ENCODE data around the gene COPZ1. TPM values are rescaled to one million over a fixed set of nuclear protein-coding genes. Genes with fewer than 3 reads are reported as not detected.
A peak's percentile ranks its signal among the peaks of the same experiment; 100 is the strongest.

Gene COPZ1
- total RNA-seq, 8 experiments from 2014 or later, result 117 to 152 (median 133) TPM

DNA sequence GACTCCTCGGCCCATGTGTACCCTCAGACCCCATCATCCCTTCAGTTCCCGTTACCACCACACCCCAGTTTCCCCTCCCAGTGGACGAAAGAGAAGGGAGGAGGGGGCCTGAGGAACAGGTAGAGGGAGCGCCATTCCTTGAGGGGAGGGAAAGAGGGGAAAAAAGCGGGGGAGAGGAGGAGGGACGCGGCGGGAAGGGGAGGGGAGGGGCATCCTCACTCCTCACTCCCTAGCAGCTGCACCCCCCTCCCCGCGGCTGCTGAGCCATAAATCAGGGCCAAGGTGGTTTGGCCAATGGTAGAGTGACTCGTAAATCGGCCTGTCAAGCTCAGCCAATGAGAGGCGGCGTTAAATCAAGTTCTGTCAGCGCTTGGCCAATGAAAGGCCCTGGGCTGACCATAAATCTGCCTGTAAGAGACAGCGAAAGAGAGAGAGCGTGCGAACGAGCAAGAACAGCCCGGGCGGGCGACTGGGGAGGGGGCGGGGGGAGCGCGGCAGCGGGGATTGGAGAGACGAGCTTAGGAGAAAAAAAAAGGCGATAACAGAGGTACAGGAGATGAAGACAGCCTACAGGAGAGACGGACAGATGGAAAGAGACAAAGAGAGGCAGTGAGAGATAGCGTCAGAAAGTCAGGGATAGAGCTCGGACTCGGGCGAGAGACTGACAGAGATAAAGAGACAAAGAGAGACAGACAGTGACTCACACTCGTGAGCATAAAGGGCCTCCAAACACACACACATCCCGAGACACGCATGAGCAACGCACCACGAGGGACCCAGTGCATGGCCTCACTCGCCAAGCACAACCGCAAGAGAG lies 34.2 kb downstream of the COPZ1 start:
- Histone ChIP-seq H3K4me1 (replicated peaks in 1 of 2) (peaks cover 62 to 64% of the 10 kb centered on the region in 2 donors), H3K27ac (peak overlapping the region; percentile 93 to 94)
- ATAC-seq (replicated peaks in 6 of 8), result peak; percentile 84 to 94 (median 86)

DNA sequence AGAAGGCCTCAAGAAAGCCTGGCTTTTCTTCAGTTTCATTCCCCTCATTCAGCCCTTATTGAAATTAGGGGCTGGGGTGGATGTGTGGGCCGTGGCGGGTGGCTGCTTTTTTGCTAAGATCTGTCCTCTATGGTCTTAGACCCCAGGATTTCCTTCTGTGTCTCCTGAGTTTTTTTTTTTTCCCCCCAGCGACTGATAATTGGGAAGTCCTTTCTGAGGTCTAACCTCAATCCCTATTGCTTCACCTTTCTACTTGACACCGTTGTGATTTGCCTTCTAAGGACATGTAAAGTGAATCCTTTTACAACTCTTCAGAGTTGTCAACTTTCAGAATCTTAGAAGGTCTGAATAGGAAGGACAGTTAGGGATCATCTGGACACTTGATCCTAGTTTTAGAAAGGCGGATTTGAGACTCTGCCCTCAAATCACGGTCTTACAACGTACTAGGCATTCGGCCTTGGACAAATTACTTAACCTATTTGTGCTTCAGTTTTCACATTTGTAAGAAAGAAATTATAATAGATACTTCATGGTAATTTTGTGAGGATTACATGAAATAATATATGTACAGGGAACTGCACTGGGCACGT lies 34.9 kb downstream of the COPZ1 start:
- Histone ChIP-seq H3K4me1 (replicated peaks in 1 of 2) (peaks cover 57% of the 10 kb centered on the region in 2 donors), H3K27ac (peak overlapping the region; percentile 93 to 94), H3K4me3 (peak overlapping the region; percentile 13 to 29 (median 24))
- WGBS, 10 experiments, result 27 to 84% (median 60%) methylated on average over 3 to 8 of the region's 9 CpGs; no CpG with 5 or more reads in 1 of the 10 experiments
- in situ Hi-C loops (cut with MboI; ENCODE audit: low pct_unique_long_range_greater_than_20kb in 2 of 9, low sequenced_read_pairs in 9 of 9, unreplicated experiment in 9 of 9), result loop anchor here in 6 of 9 experiments (10.0 to 25.0 kb wide), 6 partner anchors 98 to 348 kb away; partner anchors contain the start of genes HOXC8 (in 2 of the 6), HOXC9 (in 2 of the 6), HOXC5 (in 1 of the 6) and HOXC6 (in 1 of the 6)
- ATAC-seq (replicated peaks in 6 of 8), result no peak

More for the DNA sequence above, 34.2 kb downstream of the COPZ1 start:
- WGBS, 10 experiments, result 0 to 6% (median 0%) methylated on average over 1 to 10 of the region's 40 CpGs; no CpG with 5 or more reads in 3 of the 10 experiments
- peak overlapping the region; percentile 22 to 40 (median 32) for H3K4me3 ChIP-seq
- in situ Hi-C loops (cut with MboI; ENCODE audit: low pct_unique_long_range_greater_than_20kb in 2 of 9, low sequenced_read_pairs in 9 of 9, unreplicated experiment in 9 of 9), result loop anchor here in 4 of 9 experiments (10.0 to 25.0 kb wide), 5 partner anchors 97 to 347 kb away; partner anchors contain the start of genes HOXC8 (in 2 of the 4), HOXC9 (in 2 of the 4), HOXC5 (in 1 of the 4) and HOXC6 (in 1 of the 4)

DNA sequence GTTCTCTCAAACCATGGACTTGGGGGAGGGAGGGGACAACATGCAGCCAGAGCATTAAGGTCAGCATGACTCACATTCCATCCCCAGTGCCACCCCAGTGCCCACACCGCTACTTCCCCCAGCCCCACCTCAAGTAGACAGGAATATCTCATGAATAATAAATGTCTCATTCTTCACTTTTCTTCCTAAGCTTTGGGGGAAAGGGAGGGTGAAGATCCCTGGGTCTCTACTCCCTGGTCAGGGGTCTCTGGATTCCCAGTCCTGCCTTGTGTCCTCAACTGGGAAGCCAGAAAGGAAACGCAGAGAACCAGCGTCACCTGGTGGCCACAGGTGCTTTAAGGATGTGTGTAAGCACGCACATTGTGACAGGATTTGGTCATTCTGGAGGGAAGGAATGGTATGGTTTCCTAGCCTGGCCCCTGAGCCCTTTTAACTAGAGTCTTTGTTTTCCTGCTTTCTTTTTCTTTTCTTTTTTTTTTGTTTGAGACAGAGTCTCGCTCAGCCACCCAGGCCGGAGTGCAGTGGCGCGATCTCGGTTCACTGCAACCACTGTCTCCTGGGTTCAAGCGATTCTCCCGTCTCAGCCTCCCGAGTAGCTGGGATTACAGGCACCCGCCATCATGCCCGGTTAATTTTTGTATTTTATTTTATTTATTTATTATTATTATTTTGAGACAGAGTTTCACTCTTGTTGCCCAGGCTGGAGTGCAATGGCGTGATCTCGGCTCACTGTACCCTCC lies 36.0 kb downstream of the COPZ1 start:
- Histone ChIP-seq H3K4me3 (no peak overlapping the region), H3K27ac (peak overlapping the region; percentile 93 to 94), H3K4me1 (replicated peaks in 1 of 2) (peaks cover 46 to 47% of the 10 kb centered on the region in 2 donors)
- in situ Hi-C loops (cut with MboI; ENCODE audit: low pct_unique_long_range_greater_than_20kb in 2 of 9, low sequenced_read_pairs in 9 of 9, unreplicated experiment in 9 of 9), result loop anchor here in 6 of 9 experiments (10.0 to 25.0 kb wide), 5 partner anchors 99 to 349 kb away; partner anchors contain the start of genes HOXC8 (in 2 of the 6), HOXC9 (in 2 of the 6), HOXC5 (in 1 of the 6) and HOXC6 (in 1 of the 6)
- peak; percentile 2 to 39 (median 14) for ATAC-seq (replicated peaks in 6 of 8)
- WGBS, 10 experiments, result 0 to 87% (median 65%) methylated on average over 1 to 14 of the region's 16 CpGs; no CpG with 5 or more reads in 1 of the 10 experiments

DNA sequence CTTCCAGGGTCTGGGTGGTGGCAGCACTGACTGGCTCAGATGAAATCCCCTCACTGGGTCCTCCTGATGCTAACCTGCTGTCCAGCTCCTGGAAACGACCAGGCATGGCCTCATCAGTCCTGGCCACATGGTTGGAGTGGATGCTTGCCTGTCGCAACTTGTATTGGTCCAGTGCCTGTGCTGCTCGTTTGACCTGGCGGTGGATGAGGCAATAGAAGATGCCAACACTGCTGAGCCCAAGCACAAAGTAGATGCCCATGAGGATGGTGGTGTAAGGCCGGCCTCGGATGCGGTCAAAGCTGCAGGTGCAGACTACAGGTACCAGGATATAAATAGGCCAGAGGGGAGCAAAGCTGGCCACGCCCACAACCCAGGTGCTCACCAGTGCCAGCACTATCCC lies 38.1 kb downstream of the COPZ1 start:
- no peak overlapping the region for H3K27ac ChIP-seq
- H3K4me3 ChIP-seq, result no peak overlapping the region
- ATAC-seq (replicated peaks in 6 of 8), result no peak
- in situ Hi-C loops (cut with MboI; ENCODE audit: low pct_unique_long_range_greater_than_20kb in 2 of 9, low sequenced_read_pairs in 9 of 9, unreplicated experiment in 9 of 9), result loop anchor here in 6 of 9 experiments (10.0 to 25.0 kb wide), 5 partner anchors 101 to 351 kb away; partner anchors contain the start of genes HOXC8 (in 2 of the 6), HOXC9 (in 2 of the 6), HOXC5 (in 1 of the 6) and HOXC6 (in 1 of the 6)
- peaks cover 25% of the 10 kb centered on the region in 2 donors for H3K4me1 ChIP-seq (replicated peaks in 1 of 2)
- 66 to 100% (median 79%) methylated on average over 1 to 3 of the region's 8 CpGs; no CpG with 5 or more reads in 6 of the 10 experiments for WGBS, 10 experiments

DNA sequence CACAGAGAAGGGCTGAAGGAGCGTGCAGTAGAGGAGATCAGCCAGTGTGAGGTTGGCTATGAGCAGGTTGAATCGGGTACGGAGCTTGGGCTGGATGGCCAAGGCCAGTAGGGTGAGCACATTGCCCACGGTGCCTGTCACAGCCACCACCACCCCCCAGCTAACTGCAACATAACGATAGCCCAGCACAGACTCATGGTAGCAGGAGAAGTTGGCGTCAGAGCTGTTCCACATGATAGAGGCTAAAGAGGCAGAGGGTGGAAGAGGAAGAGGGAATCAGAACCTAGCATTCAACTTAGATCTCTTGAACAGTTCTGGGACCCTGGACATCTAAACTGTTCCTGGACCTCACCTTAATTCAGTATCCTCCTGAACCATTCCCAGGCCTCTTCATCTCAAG lies 38.7 kb downstream of the COPZ1 start:
- 37 to 100% (median 81%) methylated on average over 1 to 5 of the region's 6 CpGs; no CpG with 5 or more reads in 3 of the 10 experiments for WGBS, 10 experiments
- Histone ChIP-seq H3K4me1 (replicated peaks in 1 of 2) (peaks cover 20 to 25% of the 10 kb centered on the region in 2 donors), H3K27ac (no peak overlapping the region), H3K4me3 (no peak overlapping the region)
- no peak for ATAC-seq (replicated peaks in 6 of 8)
- in situ Hi-C loops (cut with MboI; ENCODE audit: low pct_unique_long_range_greater_than_20kb in 2 of 9, low sequenced_read_pairs in 9 of 9, unreplicated experiment in 9 of 9), result loop anchor here in 6 of 9 experiments (10.0 to 25.0 kb wide), 5 partner anchors 101 to 351 kb away; partner anchors contain the start of genes HOXC8 (in 2 of the 6), HOXC9 (in 2 of the 6), HOXC5 (in 1 of the 6) and HOXC6 (in 1 of the 6)

DNA sequence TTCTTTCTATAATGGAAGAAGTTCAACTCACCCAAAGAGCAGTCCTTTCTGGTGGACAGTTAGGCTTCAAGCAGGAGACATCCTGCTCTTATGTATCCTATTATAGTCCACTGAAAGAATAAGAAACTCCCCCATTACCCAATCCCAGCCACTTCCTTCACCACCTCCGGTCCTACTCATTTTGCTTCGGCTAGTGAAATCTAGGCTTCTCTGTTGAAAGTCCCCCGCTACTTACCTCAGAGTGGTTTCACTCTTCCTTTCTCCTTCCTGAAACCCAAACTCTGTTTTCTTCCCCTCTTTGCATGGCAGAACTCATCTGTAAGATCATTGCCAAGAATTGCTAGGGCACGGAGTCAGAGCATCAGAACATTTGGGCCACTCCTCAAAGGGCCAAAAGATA lies 39.5 kb downstream of the COPZ1 start, which contains the start of gene GPR84:
GPR84 (minus strand) TSS at position 74 of the 400 bp plus-strand sequence. CDS start 635 bp downstream, outside the sequence.
- 56 to 100% (median 75%) methylated on average over 1 to 4 of the region's 4 CpGs; no CpG with 5 or more reads in 1 of the 10 experiments for WGBS, 10 experiments
- peaks cover 23 to 24% of the 10 kb centered on the region in 2 donors for H3K4me1 ChIP-seq (replicated peaks in 1 of 2)
- H3K27ac ChIP-seq, result no peak within 1 kb of the TSS
- ATAC-seq (replicated peaks in 6 of 8), result no peak
- H3K4me3 ChIP-seq, result no peak within 1 kb of the TSS
- in situ Hi-C loops (cut with MboI; ENCODE audit: low pct_unique_long_range_greater_than_20kb in 2 of 9, low sequenced_read_pairs in 9 of 9, unreplicated experiment in 9 of 9), result loop anchor here in 6 of 9 experiments (10.0 to 25.0 kb wide), 5 partner anchors 102 to 352 kb away; partner anchors contain the start of genes HOXC8 (in 2 of the 6), HOXC9 (in 2 of the 6), HOXC5 (in 1 of the 6) and HOXC6 (in 1 of the 6)

DNA sequence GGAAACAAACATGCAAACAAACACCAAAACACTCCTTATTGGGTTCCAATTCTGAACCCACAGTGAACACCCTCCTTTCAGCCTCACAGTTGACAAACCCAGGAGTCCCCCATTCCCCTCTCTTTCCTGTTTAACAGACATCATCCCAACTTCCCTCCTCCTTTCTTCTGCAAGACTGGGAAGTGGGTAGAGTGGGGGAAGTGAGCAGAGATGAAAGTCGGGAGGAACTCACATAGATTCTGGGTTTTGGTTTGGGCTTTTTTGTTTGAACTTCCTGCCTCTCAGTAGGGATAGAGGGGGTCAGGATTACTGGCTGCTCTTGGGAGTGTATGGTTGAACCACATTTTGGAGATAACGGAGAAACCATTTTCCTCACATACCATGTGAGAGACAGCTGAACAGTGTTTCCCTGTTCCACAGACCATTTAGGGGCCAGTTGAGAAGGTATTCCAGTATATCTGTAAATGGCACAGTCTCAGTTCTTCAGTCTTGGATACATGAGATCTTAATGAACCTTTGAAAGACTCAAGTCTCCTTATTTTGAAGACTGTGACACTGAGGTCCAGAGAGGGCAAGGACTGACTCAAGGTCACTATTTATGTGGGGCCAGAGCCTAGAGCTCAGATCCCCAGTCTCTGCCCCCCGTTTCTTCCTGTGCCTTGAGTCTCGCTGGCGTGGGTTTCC lies 43.2 kb downstream of the COPZ1 start:
- 20 to 100% (median 70%) methylated on average over 1 to 4 of the region's 5 CpGs; no CpG with 5 or more reads in 2 of the 10 experiments for WGBS, 10 experiments
- in situ Hi-C loops (cut with MboI; ENCODE audit: low pct_unique_long_range_greater_than_20kb in 2 of 9, low sequenced_read_pairs in 9 of 9, unreplicated experiment in 9 of 9), result loop anchor here in 6 of 9 experiments (10.0 to 25.0 kb wide), 5 partner anchors 106 to 356 kb away; partner anchors contain the start of genes HOXC8 (in 2 of the 6), HOXC9 (in 2 of the 6), HOXC5 (in 1 of the 6) and HOXC6 (in 1 of the 6)
- Histone ChIP-seq H3K27ac (no peak overlapping the region), H3K4me1 (replicated peaks in 1 of 2) (peaks cover 18 to 30% of the 10 kb centered on the region in 2 donors), H3K4me3 (no peak overlapping the region)
- peak in 2 of 8 experiments; percentile 0 to 2 for ATAC-seq (replicated peaks in 6 of 8)

DNA sequence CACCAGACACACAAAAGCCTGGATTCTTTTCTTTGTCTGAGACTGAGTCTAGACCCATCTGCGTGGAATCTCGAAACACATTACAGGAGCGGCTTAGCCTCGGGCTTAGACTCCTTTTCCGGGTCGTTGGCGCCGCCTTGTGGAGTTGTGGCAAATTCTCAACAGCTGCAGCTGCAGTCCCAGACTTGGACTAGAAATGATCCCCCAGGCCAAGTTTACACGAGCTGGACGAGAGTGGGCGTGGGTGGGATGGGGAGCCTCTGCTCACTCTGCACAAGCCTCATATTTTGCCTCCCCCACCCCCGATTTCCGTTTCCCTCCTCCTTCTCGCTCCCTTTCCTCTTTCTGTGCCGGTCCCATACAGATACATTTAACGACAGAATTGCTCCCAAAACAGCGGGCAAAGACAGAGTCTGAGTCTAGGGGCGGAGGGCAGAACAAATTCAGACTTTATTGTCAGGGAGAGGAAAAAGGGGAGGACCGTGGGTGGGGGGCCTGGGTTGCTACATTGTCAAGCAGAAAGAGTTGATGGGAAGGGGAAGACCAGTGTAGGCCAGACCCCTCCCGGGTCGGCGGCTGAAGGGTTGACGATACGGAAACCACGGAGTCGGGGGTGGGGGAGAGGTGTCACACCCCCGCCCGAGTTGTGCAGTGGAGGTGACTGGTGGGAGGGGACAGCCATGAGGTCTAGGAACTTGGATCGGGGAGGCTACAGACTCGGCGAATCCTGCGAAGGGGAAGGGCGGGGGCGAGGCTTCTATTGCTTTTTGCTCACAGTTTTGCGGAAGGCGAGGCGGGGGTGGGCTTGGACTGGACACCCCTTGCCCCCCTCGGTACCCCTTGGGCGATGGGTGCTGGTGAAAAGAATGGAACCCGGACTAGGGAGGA lies 44.0 kb downstream of the COPZ1 start:
- 0 to 24% (median 0%) methylated on average over 4 to 12 of the region's 40 CpGs; no CpG with 5 or more reads in 4 of the 10 experiments for WGBS, 10 experiments
- ATAC-seq (replicated peaks in 6 of 8), result peak; percentile 49 to 76 (median 74)
- peaks cover 18 to 30% of the 10 kb centered on the region in 2 donors for H3K4me1 ChIP-seq (replicated peaks in 1 of 2)
- H3K4me3 ChIP-seq, result peak overlapping the region in 1 of 5 donors; percentile 1
- no peak overlapping the region for H3K27ac ChIP-seq
- in situ Hi-C loops (cut with MboI; ENCODE audit: low pct_unique_long_range_greater_than_20kb in 2 of 9, low sequenced_read_pairs in 9 of 9, unreplicated experiment in 9 of 9), result loop anchor here in 6 of 9 experiments (10.0 to 25.0 kb wide), 5 partner anchors 107 to 357 kb away; partner anchors contain the start of genes HOXC8 (in 2 of the 6), HOXC9 (in 2 of the 6), HOXC5 (in 1 of the 6) and HOXC6 (in 1 of the 6)

DNA sequence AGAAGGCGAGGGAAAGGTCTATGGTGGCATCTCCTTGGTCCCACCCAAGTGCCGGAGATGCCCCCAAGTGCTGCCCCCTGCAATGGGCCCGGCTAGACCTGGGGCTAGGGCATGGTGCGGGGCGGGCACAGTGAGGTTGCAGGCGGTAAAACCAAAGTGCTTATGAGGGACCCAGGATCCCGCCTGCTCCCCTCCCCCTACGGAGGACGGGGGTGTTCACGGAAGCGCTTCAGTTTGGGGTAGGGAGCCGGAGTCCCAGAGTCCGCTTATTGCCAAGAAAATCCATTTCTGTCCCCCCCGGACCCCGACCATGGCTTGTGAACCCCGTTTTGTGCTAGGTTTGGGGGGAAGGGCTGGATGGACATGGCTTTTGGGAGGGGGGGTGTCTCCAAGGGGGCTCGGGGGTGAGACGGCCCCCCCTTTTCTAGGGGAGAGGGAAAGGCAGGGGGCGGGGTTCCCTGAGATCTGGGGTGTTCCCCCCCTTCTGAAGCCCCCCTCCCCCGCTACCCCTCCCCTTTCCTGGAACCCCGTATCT lies 44.7 kb downstream of the COPZ1 start:
- Histone ChIP-seq H3K27ac (no peak overlapping the region), H3K4me1 (replicated peaks in 1 of 2) (peaks cover 18 to 30% of the 10 kb centered on the region in 2 donors), H3K4me3 (peak overlapping the region in 3 of 5 donors; percentile 5 to 26 (median 26))
- WGBS, 10 experiments, result 0 to 30% methylated on average over 2 to 5 of the region's 21 CpGs; no CpG with 5 or more reads in 8 of the 10 experiments
- in situ Hi-C loops (cut with MboI; ENCODE audit: low pct_unique_long_range_greater_than_20kb in 2 of 9, low sequenced_read_pairs in 9 of 9, unreplicated experiment in 9 of 9), result loop anchor here in 6 of 9 experiments (10.0 to 25.0 kb wide), 5 partner anchors 107 to 357 kb away; partner anchors contain the start of genes HOXC8 (in 2 of the 6), HOXC9 (in 2 of the 6), HOXC5 (in 1 of the 6) and HOXC6 (in 1 of the 6)
- ATAC-seq (replicated peaks in 6 of 8), result no peak
